ENCODE data around the gene FRMD4B.
A peak's percentile ranks its signal among the peaks of the same experiment; 100 is the strongest.

FRMD4B gene

DNA sequence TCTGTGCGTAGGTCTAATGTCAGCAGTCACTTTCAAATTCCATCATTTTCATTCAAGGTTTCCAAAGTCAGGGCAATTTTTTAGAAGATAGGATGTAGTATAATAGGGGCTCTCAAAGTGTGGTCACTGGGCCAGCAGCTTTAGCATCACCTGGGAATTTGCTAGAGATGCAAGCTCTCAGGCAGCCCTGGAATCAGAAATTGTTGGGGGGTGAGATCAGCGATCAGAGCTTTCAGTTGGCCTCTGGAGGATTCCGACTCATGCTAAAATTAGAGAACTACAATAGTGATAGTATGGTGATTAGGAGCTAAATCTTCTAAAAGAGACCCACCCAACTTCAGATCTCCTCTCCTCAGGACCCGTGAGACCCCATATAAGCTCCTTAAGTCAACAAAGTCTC, 2.4 kb upstream of the FRMD4B start:
- H3K36me3 Mint-ChIP-seq (ENCODE audit: low read depth), result no peaks in the 10 kb centered on the region
- no peak overlapping the region for H3K4me3 Mint-ChIP-seq
- no peak overlapping the region for H3K27ac Mint-ChIP-seq
- no peaks in the 10 kb centered on the region for H3K9me3 Mint-ChIP-seq
- TF ChIP-seq, protein P1, sequence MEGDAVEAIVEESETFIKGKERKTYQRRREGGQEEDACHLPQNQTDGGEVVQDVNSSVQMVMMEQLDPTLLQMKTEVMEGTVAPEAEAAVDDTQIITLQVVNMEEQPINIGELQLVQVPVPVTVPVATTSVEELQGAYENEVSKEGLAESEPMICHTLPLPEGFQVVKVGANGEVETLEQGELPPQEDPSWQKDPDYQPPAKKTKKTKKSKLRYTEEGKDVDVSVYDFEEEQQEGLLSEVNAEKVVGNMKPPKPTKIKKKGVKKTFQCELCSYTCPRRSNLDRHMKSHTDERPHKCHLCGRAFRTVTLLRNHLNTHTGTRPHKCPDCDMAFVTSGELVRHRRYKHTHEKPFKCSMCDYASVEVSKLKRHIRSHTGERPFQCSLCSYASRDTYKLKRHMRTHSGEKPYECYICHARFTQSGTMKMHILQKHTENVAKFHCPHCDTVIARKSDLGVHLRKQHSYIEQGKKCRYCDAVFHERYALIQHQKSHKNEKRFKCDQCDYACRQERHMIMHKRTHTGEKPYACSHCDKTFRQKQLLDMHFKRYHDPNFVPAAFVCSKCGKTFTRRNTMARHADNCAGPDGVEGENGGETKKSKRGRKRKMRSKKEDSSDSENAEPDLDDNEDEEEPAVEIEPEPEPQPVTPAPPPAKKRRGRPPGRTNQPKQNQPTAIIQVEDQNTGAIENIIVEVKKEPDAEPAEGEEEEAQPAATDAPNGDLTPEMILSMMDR (IDR thresholded peaks at IDR 0.05; ENCODE audit: unreplicated experiment in 3 of 3), result no peak
- H3K4me1 Mint-ChIP-seq, result peaks cover 21% of the 10 kb centered on the region
- H3K27me3 Mint-ChIP-seq (ENCODE audit: low read depth), result peaks cover 43% of the 10 kb centered on the region

DNA sequence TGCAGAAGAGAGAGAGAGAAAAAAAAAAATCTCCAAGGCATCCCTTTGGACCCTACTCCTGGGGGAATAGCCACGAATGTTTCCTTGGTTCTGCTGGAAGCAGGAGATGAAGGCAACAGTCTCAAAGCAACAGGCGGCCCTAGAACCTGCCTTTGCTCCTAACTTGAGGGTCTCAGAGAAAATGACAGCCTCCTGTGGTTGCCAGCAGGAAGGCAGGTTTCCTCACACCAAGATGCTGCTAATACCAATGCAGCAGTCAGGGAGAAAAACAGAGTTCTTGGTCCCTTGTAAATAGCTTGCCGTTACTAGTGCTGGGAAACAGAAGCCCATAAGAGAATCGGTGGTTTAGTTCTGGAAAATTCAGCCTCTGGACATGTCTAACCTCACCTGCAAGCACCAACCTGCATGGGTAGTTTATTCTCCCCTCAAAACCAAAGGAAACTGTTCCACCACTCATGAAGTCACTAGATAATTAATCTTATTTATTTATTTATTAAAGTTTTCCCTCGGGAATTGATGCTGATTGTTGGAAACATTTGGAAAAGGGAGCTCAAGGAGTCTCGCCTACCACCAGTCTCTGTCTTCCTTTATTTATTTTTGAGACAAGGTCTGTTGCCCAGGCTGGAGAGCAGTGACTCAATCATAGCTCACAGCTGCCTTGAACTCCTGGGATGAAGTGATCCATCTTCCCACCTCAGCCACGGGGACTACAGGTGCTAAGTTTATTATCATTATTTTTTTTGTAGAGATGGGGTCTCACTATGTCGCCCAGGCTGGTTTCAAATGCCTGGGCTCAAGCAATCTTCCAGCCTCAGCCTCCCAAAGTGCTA, 883 bp upstream of the FRMD4B start:
- Mint-ChIP-seq H3K27ac (peak overlapping the region in 1 of 3 experiments; percentile 48), H3K9me3 (no peaks in the 10 kb centered on the region), H3K4me3 (peak overlapping the region; percentile 80 to 84 (median 84)), H3K27me3 (ENCODE audit: low read depth) (peaks cover 43% of the 10 kb centered on the region), H3K4me1 (peaks cover 21% of the 10 kb centered on the region), H3K36me3 (ENCODE audit: low read depth) (no peaks in the 10 kb centered on the region)
- TF ChIP-seq, protein P1 (IDR thresholded peaks at IDR 0.05; ENCODE audit: unreplicated experiment in 3 of 3), result peak in 1 of 3 experiments; percentile 9

DNA sequence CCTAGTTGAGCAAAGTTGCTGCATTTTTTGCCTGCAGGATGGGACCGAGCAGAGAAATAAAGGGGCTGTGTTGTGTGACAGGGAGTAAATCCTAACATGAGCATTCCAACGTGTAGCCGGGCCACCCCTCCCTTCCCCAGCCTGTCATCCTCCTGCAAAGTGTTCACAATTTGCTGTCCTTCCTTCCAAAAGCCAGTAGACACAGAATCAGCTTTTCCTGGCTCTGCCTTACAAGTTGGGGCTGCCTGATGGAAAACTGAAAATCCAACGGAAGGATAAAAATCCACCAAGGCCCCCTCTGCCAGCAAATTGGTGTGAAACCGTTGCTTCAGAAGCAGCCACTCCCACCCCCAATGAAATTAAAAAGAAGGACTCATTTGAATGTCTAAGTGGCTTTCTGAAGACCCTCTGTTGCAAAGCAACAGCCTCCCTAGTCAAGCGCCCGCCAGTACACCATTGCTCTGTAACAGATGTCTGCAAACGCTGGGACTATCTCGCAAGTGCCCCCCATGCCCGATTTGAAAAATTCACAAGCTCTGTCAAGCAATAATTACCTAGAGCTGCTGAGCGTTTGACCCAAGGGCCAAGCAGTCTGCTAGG, 665 bp downstream of the FRMD4B start:
- Mint-ChIP-seq H3K4me1 (peaks cover 30% of the 10 kb centered on the region), H3K4me3 (peak overlapping the region; percentile 80 to 84 (median 84)), H3K9me3 (no peaks in the 10 kb centered on the region), H3K27me3 (ENCODE audit: low read depth) (peaks cover 48% of the 10 kb centered on the region), H3K36me3 (ENCODE audit: low read depth) (no peaks in the 10 kb centered on the region), H3K27ac (peak overlapping the region; percentile 32 to 66 (median 34))
- TF ChIP-seq, protein P1 (IDR thresholded peaks at IDR 0.05; ENCODE audit: unreplicated experiment in 3 of 3), result no peak

DNA sequence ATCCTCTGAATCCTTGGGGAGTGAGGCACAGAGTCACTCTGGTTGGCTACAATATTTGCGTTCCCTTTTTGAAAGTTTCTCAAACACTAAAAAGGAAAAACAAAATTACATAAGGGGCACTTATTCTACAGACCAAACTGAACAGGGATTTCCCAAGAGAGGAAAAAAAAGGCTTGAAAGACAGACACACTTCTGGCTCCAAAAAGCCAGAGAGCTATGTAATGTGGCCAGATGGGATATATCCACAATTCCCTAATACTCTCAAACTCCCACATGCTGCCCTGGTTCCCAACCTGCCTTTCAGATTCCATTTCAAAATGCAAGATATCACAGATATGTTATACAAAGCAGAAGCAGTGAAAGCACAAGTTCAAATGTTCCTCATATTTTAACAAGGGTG, 1.6 kb downstream of the FRMD4B start:
- Mint-ChIP-seq H3K9me3 (no peaks in the 10 kb centered on the region), H3K4me1 (peaks cover 35% of the 10 kb centered on the region), H3K4me3 (peak overlapping the region; percentile 80 to 84 (median 84)), H3K36me3 (ENCODE audit: low read depth) (no peaks in the 10 kb centered on the region), H3K27me3 (ENCODE audit: low read depth) (peaks cover 45% of the 10 kb centered on the region), H3K27ac (peak overlapping the region; percentile 32 to 59 (median 34))
- TF ChIP-seq, protein P1 (IDR thresholded peaks at IDR 0.05; ENCODE audit: unreplicated experiment in 3 of 3), result no peak

DNA sequence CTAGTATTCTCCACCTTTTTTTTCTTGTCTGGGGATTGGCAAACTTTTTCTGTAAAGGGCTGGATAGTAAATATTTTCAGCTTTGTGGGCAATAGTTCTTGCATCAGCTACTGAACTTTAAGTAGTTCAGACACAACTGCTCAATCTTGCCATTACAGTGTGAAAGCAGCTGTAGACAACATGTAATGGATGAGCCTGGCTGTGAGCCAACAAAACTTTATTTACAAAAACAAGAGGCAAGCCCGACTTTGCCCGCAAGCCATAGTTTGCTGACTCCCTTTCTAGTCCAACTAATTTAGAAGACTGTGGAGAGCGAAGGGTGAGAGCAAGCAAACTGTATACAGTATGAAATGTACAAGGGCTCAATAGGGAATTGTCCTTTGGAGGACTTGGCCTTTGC, 6.2 kb downstream of the FRMD4B start:
- Mint-ChIP-seq H3K9me3 (no peaks in the 10 kb centered on the region), H3K36me3 (ENCODE audit: low read depth) (no peaks in the 10 kb centered on the region), H3K27ac (peak overlapping the region in 2 of 3 experiments; percentile 27 to 53), H3K4me1 (peaks cover 24% of the 10 kb centered on the region), H3K27me3 (ENCODE audit: low read depth) (peaks cover 9% of the 10 kb centered on the region), H3K4me3 (no peak overlapping the region)
- TF ChIP-seq, protein P1 (IDR thresholded peaks at IDR 0.05; ENCODE audit: unreplicated experiment in 3 of 3), result no peak
